Stimulated activated CD4-positive, alpha-beta T cell treated with anti-CD3 and anti-CD28 coated beads, Interleukin-2, amount 100 ng/mL, for 4 hours (primary cell): Measurements from ENCODE around the gene MCTP2.
A peak's percentile ranks its signal among the peaks of the same experiment; 100 is the strongest.

Experiments
- DNase-seq: peaks from one replicate; pipeline ENCODE4 v3.0.0-alpha.2; 2020; ENCODE audit warnings: low read depth

The MCTP2 gene

DNA sequence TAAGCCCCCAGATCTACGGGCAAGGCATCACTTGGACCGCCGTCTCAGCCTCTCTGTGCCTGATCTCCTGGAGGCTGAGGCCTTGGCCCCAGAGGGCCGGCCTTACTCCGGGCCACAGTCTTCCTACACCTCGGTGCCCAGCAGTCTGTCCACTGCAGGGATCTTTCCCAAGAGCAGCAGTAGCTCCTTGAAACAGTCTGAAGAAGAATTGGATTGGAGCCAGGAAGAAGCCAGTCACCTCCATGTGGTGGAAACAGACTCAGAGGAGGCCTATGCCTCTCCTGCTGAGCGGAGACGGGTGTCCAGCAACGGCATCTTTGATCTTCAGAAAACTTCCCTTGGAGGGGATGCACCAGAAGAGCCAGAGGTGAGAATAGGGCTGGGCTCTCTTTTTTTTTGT, 67.0 kb downstream of the MCTP2 start:
- DNase-seq = no peak

DNA sequence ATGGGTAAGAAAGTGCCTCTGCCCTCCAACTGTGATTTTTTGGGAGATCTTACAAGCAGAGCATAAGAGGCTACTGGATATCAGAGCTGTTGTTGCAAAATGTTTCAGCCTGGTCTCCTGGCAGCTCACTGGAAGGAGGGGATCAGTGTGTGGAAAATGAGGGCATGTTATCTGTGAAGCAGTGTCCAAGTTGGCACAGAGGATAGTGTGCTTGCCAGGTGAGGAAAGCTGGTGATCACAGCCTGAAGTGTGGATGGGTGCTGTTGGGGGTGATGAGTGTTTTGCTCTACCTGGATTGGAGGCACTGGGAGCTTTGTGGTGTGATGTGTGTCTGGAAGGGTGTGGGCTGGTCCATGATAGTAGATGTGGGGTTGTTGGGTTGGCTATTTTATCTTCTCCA, 69.3 kb downstream of the MCTP2 start:
- DNase-seq = no peak

DNA sequence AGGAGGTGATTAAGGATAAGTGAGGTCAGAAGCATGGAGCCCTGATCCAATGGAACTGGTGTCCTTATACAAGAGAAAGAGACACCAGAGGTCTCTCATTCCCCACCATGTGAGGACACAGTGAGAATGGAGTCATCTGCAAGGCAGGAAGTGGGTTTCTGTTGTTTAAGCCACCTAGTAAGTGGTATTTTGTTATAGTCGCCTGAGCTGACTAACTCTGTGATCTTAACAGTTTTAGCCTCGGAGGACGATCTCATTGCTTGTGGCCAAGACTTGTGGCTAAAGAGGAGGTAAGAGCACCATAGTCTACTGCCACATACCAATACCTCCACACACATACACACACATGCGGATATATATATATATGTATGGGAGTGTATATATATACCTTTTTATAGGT, 73.8 kb downstream of the MCTP2 start:
- DNase-seq = no peak

DNA sequence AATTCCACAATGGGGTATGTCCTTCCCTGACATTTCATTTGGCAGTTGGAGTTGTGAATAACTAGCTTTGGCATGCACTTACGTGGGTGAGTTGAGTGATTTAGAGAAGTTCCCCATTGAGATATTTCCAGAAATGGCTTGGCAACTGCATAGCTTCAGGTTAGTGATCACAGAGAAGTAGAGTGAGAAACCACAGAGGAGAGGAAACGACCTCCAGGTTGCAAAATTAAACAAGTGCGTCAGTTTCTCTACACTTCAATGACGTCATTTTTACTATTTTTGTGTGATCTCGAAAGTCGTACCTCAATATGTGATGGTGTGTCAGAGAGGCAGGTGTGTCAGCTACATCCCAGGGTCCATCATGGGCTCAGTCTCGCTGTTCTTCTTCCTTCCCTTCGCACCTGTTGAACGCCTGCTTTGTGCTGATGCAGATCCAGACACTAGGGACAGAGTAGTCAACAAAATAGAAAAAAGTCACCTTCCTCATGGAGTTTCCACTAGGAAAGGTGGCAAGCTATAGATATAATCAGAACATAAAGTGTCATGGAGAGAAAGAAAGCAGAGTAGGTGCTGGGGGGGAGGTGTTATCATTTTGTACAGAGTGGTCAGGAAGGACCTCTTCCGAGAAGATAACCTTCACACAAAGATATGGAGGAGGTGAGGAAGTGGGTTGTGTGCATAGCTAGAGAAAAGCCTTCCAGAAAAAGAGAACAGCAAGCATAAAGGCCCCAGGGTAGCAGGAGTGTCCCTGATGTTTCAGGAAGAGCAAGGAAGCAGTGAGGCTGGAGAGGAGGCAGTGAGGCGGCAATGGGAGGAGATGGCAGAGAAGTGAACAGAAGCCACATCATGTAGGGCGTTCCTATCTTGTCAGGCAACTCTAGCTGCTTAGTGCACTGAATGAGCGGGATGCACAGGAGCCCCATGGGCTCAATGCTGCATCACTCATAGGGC, 75.6 kb downstream of the MCTP2 start:
- no peak for DNase-seq

DNA sequence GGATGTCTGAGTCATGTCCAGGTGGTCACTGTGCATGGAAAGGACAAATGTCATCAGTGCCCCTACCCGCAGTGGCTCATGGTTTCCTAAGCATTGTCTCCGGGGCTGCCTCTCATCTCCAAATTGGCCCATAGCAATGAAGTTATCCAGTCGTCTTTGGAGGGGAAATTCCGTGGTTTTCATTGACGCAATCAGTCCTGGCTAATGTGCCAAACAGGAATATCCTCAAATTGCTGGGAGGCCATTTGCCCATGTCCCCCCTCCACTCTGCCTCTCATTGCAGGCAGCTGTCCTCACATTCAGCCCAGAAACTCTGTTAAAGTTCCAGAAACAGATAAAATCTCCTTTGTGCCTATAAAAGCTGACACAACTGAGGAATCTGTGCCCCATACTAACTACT, 81.6 kb downstream of the MCTP2 start:
- no peak for DNase-seq

DNA sequence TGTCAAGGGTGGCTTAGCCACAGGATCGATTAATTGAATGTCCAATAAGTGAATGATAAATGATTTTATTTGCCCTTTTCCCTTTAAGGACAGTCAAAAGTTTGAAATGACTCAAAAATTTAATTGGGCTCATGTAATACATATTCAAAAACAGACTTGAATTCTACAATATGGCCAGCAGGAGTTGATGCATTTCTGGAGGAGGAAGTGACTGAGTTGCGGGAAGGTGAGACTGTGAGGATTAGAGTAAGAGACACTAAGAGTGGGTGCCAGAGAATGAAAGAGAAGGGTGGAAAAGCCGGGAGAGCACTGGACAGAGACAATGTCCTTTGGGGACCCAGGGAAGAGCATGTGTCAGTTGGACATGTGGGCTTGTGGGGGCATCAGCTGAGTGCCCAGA, 83.3 kb downstream of the MCTP2 start:
- DNase-seq = no peak

- DNase-seq = no peak
Measured at GRCh38 chr15:94317211-94317610, 85.8 kb downstream of the MCTP2 start.

- no peak for DNase-seq
Measured at GRCh38 chr15:94322141-94322540, 90.8 kb downstream of the MCTP2 start.

- no peak for DNase-seq
Measured at GRCh38 chr15:94323076-94323475, 91.7 kb downstream of the MCTP2 start.

DNA sequence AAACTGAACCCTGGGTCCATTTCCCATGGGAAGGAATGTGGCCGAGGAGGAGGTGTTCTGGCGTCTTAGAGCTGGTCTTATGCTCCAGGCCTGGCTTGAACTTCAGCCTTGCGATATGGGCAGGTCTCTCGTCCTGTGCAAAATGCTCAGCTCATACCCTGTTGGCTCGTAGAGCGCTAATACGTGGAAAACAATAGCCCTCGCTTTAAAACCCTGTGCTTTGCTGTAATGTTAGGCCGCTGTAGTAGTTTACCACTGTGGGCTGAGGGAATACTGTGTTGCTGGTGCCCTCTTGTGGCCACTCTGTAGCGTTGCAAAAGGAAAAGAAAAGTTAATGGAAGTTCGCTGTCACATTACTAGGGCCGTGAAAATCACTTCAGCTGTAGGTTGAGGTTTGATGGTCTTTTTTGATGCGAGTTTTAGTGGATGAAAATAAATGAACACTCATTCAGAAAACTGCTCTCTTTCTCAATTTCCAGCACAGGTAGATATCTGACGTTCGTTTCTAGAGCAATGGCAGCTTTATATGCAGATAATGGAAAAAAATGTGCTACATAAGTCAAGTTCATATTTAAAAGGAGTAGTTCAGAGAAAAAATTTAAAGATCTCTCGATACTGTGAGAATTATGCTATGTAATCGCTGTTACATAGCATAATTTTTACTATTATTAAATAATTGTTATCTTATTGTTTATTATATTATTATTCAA, 92.9 kb downstream of the MCTP2 start:
- peak; percentile 23 for DNase-seq

DNA sequence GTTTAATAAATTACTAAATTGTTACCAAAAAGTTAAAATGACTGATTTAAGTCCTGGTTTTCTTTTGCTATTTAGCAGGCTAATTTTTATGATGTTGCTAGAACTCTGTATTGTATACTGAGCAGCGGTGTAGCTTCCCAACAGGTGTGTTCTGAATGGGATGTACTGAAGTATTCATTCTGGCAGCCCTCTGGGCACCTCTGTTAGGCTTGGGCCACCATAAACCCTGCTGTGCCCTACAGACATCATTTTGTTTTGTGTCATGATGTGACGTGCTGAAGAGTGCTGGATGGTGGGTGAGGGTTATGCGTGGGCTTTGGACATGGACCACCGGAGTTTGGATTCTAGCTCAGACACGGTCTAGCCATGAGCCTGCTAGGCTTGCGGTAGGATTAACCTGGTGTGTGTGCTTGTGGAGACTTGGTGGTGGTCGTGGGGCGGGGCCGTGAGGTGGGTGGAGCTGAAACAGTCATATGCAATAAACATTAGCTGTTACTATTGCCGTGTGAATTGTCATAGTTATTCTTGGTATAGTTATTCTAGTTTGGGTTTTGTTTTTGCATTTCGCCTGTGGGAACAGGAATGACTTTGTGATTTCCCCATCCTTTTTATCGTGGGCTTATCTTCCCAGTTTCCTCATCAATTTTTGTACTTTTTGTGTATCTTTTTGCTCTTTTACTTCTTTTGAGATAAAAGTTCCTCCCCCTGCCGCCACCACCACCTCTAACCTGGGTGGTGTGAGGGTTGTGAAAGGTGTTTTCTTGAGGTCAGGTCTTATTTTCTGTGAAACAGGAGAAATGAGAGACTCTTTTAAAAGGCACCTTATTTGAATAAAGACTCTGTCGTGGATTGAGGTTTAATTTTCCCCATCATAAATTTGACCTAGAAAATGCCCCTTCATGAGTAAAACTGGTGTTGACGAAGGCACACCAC, 93.7 kb downstream of the MCTP2 start:
- DNase-seq = no peak

DNA sequence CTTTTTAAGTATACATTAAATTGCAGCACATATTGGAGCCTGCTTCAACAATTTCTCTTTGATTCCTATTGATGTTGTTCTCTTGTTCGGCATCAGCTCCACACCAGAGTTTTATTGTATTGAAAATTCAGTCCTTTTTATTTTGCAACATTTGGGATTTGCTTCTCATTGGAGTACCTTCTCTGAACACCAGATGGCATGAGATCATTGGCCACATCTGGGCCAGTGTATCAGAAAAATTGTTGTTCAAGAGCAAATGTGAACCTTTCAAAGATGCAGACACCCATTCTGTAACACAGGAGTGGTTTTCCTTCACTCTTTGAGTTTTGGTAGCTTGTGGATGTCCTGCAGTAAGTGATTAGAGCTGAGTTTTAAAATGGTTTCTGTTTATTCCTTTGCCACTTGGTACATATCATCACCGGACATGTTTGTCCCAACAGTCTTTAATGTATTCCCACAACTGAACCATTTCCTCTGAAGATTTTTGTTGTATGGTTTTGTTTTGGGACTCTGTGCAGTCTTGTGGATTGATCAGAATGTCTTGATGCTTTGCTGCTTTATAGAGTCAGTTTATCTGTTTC, 96.1 kb downstream of the MCTP2 start:
- DNase-seq = no peak

GRCh38 chr15:94331731-94332130, 100.4 kb downstream of the MCTP2 start:
- no peak for DNase-seq

DNA sequence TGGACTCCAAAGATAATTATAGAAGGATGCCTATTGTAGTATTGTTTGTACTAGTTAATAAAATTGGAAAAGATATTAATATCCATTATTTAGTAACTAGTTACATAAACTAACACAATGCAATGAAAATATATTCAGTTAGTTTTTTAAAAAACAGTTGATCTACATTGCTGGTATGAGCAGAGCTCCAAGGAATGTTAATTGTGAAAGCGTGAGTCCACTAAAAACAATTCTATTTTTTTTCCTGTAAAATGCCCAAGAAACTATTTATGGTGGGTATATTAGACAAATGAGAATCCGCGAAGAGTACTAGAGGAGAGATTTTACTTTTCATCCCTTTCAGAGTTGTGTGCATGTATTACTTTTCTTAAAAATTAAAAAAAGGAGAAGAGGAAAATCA, 104.3 kb downstream of the MCTP2 start:
- DNase-seq = no peak

- no peak for DNase-seq
Measured at GRCh38 chr15:94336817-94337467, 105.6 kb downstream of the MCTP2 start.

DNA sequence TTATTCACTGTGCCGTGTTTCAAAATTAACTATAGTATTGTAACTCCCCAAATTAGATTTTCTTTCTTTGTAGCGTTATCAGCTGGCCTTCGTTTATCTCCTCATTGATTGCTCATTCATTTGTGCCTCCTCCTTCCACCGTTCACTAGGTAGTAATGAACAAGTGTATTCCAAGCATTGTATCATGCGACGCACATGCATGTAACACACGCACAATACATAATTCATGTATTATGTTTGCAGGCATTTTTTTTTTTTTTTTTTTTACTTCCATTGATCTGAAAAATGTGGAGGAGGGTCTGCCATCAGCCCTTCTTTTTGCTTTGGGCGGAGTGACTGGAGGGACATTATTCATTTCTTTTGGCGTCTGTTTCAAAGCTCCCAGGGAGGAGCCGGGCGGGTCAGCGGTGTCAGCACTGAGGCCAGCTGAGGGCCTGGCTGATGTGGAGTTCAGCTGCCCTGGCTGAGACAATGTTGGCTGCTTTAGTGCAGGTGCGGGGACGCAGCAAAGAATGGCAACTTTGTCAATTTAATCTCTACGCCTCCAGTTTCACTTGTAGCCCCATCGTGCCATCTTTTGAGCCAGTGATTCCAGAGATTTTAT, 107.0 kb downstream of the MCTP2 start:
- no peak for DNase-seq

GRCh38 chr15:94346282-94346681, 114.9 kb downstream of the MCTP2 start:
- no peak for DNase-seq

DNA sequence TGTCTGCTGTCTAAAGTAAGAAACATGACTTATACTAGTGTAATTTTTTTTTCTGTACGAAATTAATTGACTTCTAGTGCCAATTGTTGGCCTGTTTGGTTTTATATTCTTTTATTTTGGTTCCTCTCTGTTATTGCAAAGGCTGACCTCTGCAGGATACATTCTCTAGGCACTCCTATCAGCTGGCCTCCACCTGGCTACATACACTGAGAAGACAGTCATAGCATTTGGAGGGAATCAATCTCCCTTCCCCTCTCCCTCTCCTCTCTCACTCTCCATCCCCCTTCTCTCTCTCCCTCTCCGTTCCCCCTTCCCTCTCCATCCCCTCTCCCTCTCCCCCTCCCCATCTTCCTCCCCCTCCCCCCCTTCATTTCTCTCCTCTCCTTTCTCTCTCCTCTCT, 116.7 kb downstream of the MCTP2 start:
- no peak for DNase-seq

DNA sequence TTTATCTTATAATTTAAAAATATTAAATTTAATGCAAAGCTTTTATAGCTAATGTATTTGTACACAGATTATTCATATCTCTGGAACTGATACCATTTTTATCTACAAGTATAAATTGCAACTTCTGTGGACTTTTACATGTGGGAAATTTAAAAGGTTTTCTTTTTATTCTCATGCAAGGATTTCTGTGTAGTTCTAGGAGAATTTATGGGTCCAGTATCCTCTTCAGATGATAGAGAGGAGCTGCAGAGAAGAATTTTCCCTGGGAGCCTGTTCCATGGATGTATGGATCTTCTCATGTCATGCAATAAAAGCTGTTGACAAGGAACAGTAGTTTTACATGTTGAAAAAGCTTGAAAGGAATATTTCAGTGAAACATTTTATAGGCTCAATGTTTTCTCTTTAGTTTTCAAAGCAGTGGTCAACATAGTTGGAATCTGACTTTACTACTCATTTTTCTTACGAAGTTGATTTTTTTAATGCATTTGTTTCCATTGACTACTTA, 119.7 kb downstream of the MCTP2 start:
- no peak for DNase-seq

- no peak for DNase-seq
Measured at GRCh38 chr15:94352636-94353487, 121.5 kb downstream of the MCTP2 start.
